ENCODE data around the gene PPP2R5B.

DNA sequence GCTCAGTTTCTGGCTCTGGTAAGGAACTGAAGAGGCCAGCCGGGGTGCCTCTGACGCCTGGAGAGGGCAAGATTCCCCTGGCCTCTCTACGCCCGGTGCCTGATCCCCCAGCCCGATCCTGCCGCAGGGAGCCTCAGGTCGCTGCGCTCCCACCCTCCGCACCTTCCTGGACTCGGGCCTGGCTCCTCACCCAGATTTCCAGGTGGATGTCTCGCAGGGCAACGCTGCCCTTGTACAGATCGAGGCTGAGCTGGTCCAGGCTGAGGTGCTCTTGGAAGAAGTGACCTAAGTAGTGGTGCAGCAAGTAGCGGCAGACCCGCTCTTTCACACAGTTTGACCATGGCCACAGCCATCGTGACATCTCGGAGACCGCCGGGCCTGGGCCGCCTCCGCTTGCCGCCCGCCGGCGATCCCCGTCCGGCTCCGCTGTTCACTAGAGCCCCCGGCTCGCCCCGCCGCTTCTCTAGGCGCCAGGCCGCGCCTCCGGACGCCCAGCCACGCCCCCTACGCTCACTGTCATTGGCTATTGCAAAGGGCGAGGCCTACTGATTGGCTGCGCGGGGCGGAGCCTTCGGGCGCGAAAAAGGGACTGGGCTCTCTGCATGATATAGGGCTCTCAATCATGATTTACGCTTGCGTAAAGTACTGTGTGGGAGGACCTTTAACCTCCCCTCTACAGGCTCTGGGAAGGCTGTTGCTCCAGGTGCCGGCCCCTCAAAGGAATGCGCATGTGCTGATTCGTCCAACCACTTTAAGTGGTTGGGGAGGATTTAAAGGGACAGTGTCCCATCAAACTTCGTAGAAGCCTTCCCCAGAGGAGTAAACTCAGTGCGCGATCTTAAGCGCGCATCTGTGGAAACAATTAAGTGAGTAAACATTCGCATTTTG is 7.5 kb upstream of the PPP2R5B start, which contains the start of gene ATG2A:
- TF ChIP-seq, protein P1, sequence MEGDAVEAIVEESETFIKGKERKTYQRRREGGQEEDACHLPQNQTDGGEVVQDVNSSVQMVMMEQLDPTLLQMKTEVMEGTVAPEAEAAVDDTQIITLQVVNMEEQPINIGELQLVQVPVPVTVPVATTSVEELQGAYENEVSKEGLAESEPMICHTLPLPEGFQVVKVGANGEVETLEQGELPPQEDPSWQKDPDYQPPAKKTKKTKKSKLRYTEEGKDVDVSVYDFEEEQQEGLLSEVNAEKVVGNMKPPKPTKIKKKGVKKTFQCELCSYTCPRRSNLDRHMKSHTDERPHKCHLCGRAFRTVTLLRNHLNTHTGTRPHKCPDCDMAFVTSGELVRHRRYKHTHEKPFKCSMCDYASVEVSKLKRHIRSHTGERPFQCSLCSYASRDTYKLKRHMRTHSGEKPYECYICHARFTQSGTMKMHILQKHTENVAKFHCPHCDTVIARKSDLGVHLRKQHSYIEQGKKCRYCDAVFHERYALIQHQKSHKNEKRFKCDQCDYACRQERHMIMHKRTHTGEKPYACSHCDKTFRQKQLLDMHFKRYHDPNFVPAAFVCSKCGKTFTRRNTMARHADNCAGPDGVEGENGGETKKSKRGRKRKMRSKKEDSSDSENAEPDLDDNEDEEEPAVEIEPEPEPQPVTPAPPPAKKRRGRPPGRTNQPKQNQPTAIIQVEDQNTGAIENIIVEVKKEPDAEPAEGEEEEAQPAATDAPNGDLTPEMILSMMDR (IDR thresholded peaks at IDR 0.05): no peak
- TF ChIP-seq ZFX (IDR thresholded peaks at IDR 0.05; ENCODE audit: borderline replicate concordance): no peak

Data from 22Rv1 (cell line).